ENCODE results near the gene CATSPERZ. TPM values are rescaled to one million over a fixed set of nuclear protein-coding genes. Genes with fewer than 3 reads are reported as not detected.

The CATSPERZ gene
- total and polyA plus RNA-seq, 2 of the 8 experiments (the other 6 are each of a cell fraction or from before 2014, with no cell fraction given) = 0.77 TPM; not detected in 1

GRCh38 chr11:64320556-64320955 lies 20.4 kb downstream of the CATSPERZ start:
- Histone ChIP-seq H3K4me2 (ENCODE audit: insufficient read depth in 1 of 2, low read depth in 2 of 2, low read length in 2 of 2) (no peak overlapping the region), H2BK12ac (ENCODE audit: low read depth, low read length) (no peak overlapping the region), H4K20me1 (replicated peaks in 1 of 2; ENCODE audit: control insufficient read depth in 1 of 2, insufficient read depth in 2 of 2, low read length in 2 of 2) (peaks cover 0 to 3% of the 10 kb centered on the region in 2 experiments), H3K23me2 (ENCODE audit: low read depth, low read length) (peaks cover 5% of the 10 kb centered on the region; the same call in 1 of the 2 replicates), H3K4me3 (ENCODE audit: extremely low read depth in 1 of 4, insufficient read depth in 2 of 4, low read depth in 3 of 4, low read length in 4 of 4) (no peak overlapping the region), H4K91ac (replicated peaks; ENCODE audit: insufficient read length, low read length) (no peak overlapping the region), H4K8ac (ENCODE audit: extremely low read depth, insufficient read depth, low read length) (no peak overlapping the region), H3K27ac (ENCODE audit: low read depth, low read length) (no peak overlapping the region), H3K23ac (ENCODE audit: insufficient read length) (no peak overlapping the region), H3K79me2 (ENCODE audit: control insufficient read depth in 1 of 2, insufficient read depth in 2 of 2, low read length in 2 of 2) (peaks cover 0 to 15% of the 10 kb centered on the region in 2 experiments; a peak in 1 of 4 replicates), H3K9me3 (ENCODE audit: insufficient read depth in 2 of 2, low read depth in 1 of 2, low read length in 1 of 2) (no peaks in the 10 kb centered on the region), H2BK15ac (ENCODE audit: low read length) (no peak overlapping the region), H3K4me1 (replicated peaks in 1 of 4; ENCODE audit: control insufficient read depth in 3 of 4, insufficient read depth in 4 of 4, low read length in 3 of 4) (peaks cover 1 to 13% (median 7%) of the 10 kb centered on the region in 4 experiments; a peak in 6 of 7 replicates), H3K14ac (ENCODE audit: insufficient read length) (no peak overlapping the region), H3K9ac (replicated peaks in 1 of 4; ENCODE audit: extremely low read depth in 1 of 4, low read depth in 3 of 4, low read length in 3 of 4) (no peak overlapping the region), H2AFZ (ENCODE audit: low read length) (no peak overlapping the region), H3K56ac (replicated peaks; ENCODE audit: insufficient read length, low read depth, low read length) (no peak overlapping the region), H2BK5ac (ENCODE audit: low read depth, low read length) (no peak overlapping the region), H3K4ac (replicated peaks; ENCODE audit: insufficient read length, low read depth, low read length) (no peak overlapping the region), H3K79me1 (ENCODE audit: low read depth, low read length) (peaks cover 7% of the 10 kb centered on the region; the same call in 1 of the 2 replicates), H2AK5ac (ENCODE audit: low read depth, low read length) (no peak overlapping the region), H3K27me3 (replicated peaks in 1 of 4; ENCODE audit: control insufficient read depth in 3 of 4, extremely low read depth in 1 of 4, insufficient read depth in 3 of 4, low read length in 3 of 4) (no peaks in the 10 kb centered on the region), H4K5ac (ENCODE audit: insufficient read length, low read depth, low read length) (no peak overlapping the region), H3K18ac (ENCODE audit: extremely low read depth, low read length) (no peak overlapping the region), H2BK120ac (replicated peaks; ENCODE audit: low read depth, low read length) (no peak overlapping the region), H3K36me3 (ENCODE audit: control insufficient read depth in 2 of 4, insufficient read depth in 4 of 4, low read length in 3 of 4) (peaks cover under 1 to 20% (median 4%) of the 10 kb centered on the region in 4 experiments; a peak in 6 of 8 replicates), H2BK20ac (ENCODE audit: low read length) (no peak overlapping the region)
- CTCF ChIA-PET (ENCODE audit: partially characterized antibody) = interaction anchor here (1.8 to 20.8 kb wide), 2 partner anchors 17 to 20 kb away, joined by 4 to 614 read pairs; partner anchors contain the start of gene CCDC88B
- POLR2A ChIA-PET (ENCODE audit: partially characterized antibody) = interaction anchor here (0.6 to 6.6 kb wide), 4 partner anchors 9 to 24 kb away, joined by 3 to 38 read pairs (median 8); no protein-coding TSS in a partner anchor
- no peak for FAIRE-seq
- DNase-seq (ENCODE audit: low read depth in 1 of 2, low spot score in 2 of 2) = no peak
- 90% methylated on average over 7 of the region's 7 CpGs; no CpG with 5 or more reads in 1 of the 2 experiments for WGBS, 2 experiments (ENCODE audit: extremely low coverage in 1 of 2, insufficient coverage in 1 of 2, insufficient read length in 1 of 2, insufficient replicate concordance in 2 of 2, low coverage in 1 of 2, low lambda C conversion rate in 2 of 2, missing lambda C conversion rate in 1 of 2)
- TF ChIP-seq KDM5A (IDR thresholded peaks at IDR 0.05; ENCODE audit: low read length) = no peak
- no peak for TF ChIP-seq NANOG (IDR thresholded peaks at IDR 0.05; ENCODE audit: insufficient read depth, low read depth, low read length, poor library complexity, severe bottlenecking)
- TF ChIP-seq MAFK (IDR thresholded peaks at IDR 0.05; ENCODE audit: low read depth, low read length) = no peak
- TF ChIP-seq RBBP5 (IDR thresholded peaks at IDR 0.05; ENCODE audit: borderline replicate concordance, low read depth, low read length) = no peak
- no peak for TF ChIP-seq SIN3A (conservative IDR thresholded peaks at IDR 0.05 in 1 of 2, IDR thresholded peaks at IDR 0.05 in 1 of 2; ENCODE audit: low read depth in 1 of 2, low read length in 2 of 2)
- no peak for TF ChIP-seq RNF2 (IDR thresholded peaks at IDR 0.05; ENCODE audit: borderline replicate concordance, low read depth, low read length, missing control alignments, poor library complexity, severe bottlenecking)
- no peak for TF ChIP-seq CREB1 (IDR thresholded peaks at IDR 0.05)
- TF ChIP-seq ATF2 (IDR thresholded peaks at IDR 0.05; ENCODE audit: low read length) = no peak
- no peak for TF ChIP-seq BACH1 (IDR thresholded peaks at IDR 0.05; ENCODE audit: low read length)
- no peak for TF ChIP-seq USF2 (IDR thresholded peaks at IDR 0.05; ENCODE audit: low read length)
